Liver (tissue), 9 donors: ENCODE data around the gene VDAC1. TPM values are rescaled to one million over a fixed set of nuclear protein-coding genes. Genes with fewer than 3 reads are reported as not detected.

ENCODE experiments used
- DNase-seq: peaks from one replicate; pipeline ENCODE4 v3.0.0-alpha.2; 2017; ENCODE audit warnings: low spot score
- H3K27ac ChIP-seq, 2 donors: one replicate each; pipeline ENCODE4 v1.7.0; 2013; ENCODE audit warnings: inconsistent platforms in 2 of 2, low read length in 2 of 2, control low read depth in 1 of 2, low read depth in 1 of 2, mild to moderate bottlenecking in 1 of 2
- H3K27me3 ChIP-seq, 4 donors: one replicate each; pipeline versions ENCODE4 v1.6.1 to v1.7.0; 2013; ENCODE audit warnings: low read length in 3 of 4, inconsistent platforms in 1 of 4, mild to moderate bottlenecking in 1 of 4, moderate library complexity in 1 of 4; ENCODE audit not compliant: control insufficient read depth in 4 of 4, insufficient read depth in 4 of 4
- H3K36me3 ChIP-seq, 4 donors: one replicate each; pipeline versions ENCODE4 v1.6.1 to v1.7.0; 2013; ENCODE audit warnings: low read length in 3 of 4, mild to moderate bottlenecking in 3 of 4, low read depth in 1 of 4, moderate library complexity in 1 of 4; ENCODE audit not compliant: control insufficient read depth in 4 of 4, insufficient read depth in 3 of 4
- H3K4me1 ChIP-seq, 4 donors: one replicate each; pipeline versions ENCODE4 v1.6.1 to v1.7.0; 2013; ENCODE audit warnings: low read length in 3 of 4, mild to moderate bottlenecking in 3 of 4, moderate library complexity in 1 of 4; ENCODE audit not compliant: control insufficient read depth in 4 of 4, insufficient read depth in 4 of 4
- H3K4me3 ChIP-seq, 3 donors: one replicate each; pipeline versions ENCODE4 v1.6.1 to v1.7.0; 2013; ENCODE audit warnings: low read length in 3 of 3, control low read depth in 1 of 3, low read depth in 1 of 3, mild to moderate bottlenecking in 1 of 3
- H3K9ac ChIP-seq, 2 donors: one replicate each; pipeline ENCODE4 v1.7.0; 2013; ENCODE audit warnings: low read length in 2 of 2, mild to moderate bottlenecking in 2 of 2, moderate library complexity in 2 of 2, control low read depth in 1 of 2, low read depth in 1 of 2
- H3K9me3 ChIP-seq, 4 donors: one replicate each; pipeline versions ENCODE4 v1.6.1 to v1.7.0; 2013; ENCODE audit warnings: low read length in 3 of 4; ENCODE audit not compliant: control insufficient read depth in 4 of 4
- EGR1 ChIP-seq, 2 donors: IDR thresholded peaks; 2 replicates each; pipeline ENCODE4 v1.6.1; 2016 to 2018; ENCODE audit warnings: antibody characterized with exemption in 2 of 2, low read depth in 2 of 2
- FOXA1 ChIP-seq: IDR thresholded peaks from 2 replicates; pipeline ENCODE4 v1.6.1; 2016; ENCODE audit warnings: antibody characterized with exemption
- FOXA2 ChIP-seq: IDR thresholded peaks from 2 replicates; pipeline ENCODE4 v1.6.1; 2016; ENCODE audit warnings: antibody characterized with exemption
- GABPA ChIP-seq, 2 donors: IDR thresholded peaks in 1 of 2; conservative IDR thresholded peaks in 1 of 2; 2 replicates each; pipeline ENCODE4 v1.6.1; 2016; ENCODE audit warnings: antibody characterized with exemption in 2 of 2, mild to moderate bottlenecking in 1 of 2, moderate library complexity in 1 of 2
- HNF4A ChIP-seq, 2 donors: conservative IDR thresholded peaks; 2 replicates each; pipeline ENCODE4 v1.6.1; 2016; ENCODE audit warnings: antibody characterized with exemption in 2 of 2, mild to moderate bottlenecking in 2 of 2
- HNF4G ChIP-seq: IDR thresholded peaks from 2 replicates; pipeline ENCODE4 v1.6.1; 2016; ENCODE audit warnings: antibody characterized with exemption
- JUND ChIP-seq, 2 donors: IDR thresholded peaks; 2 replicates each; pipeline ENCODE4 v1.6.1; 2016; ENCODE audit warnings: antibody characterized with exemption in 2 of 2
- NR2F2 ChIP-seq: IDR thresholded peaks from 2 replicates; pipeline ENCODE4 v1.6.1; 2016; ENCODE audit warnings: antibody characterized with exemption
- RAD21 ChIP-seq, 2 donors: IDR thresholded peaks; 2 replicates each; pipeline ENCODE4 v1.6.1; 2016; ENCODE audit warnings: antibody characterized with exemption in 2 of 2, mild to moderate bottlenecking in 2 of 2
- RXRA ChIP-seq, 2 donors: IDR thresholded peaks; 2 replicates each; pipeline ENCODE4 v1.6.1; 2017 to 2018; ENCODE audit warnings: antibody characterized with exemption in 2 of 2, mild to moderate bottlenecking in 1 of 2
- SP1 ChIP-seq: IDR thresholded peaks from 2 replicates; pipeline ENCODE4 v1.6.1; 2018; ENCODE audit warnings: antibody characterized with exemption, mild to moderate bottlenecking
- TAF1 ChIP-seq: conservative IDR thresholded peaks from 2 replicates; pipeline ENCODE4 v1.6.1; 2016; ENCODE audit warnings: antibody characterized with exemption, mild to moderate bottlenecking
- YY1 ChIP-seq: IDR thresholded peaks from 2 replicates; pipeline ENCODE4 v1.6.1; 2016; ENCODE audit warnings: antibody characterized with exemption, mild to moderate bottlenecking
- WGBS: extraction: QIAGEN DNeasy Blood & Tissue Kit; methylation state at CpG from one replicate; pipeline ENCODE4 v1.1.7; 2013; 5-methylcytosine and 5-hydroxymethylcytosine counted together
- polyA plus RNA-seq, 2 donors: library from polyadenylated mRNA; stranded (reverse) in 1 of 2; unstranded in 1 of 2; fragments of 200-250 nt in 1 of 2; fragments of >200 nt in 1 of 2; fragmentation: Nextera tagmentation in 1 of 2; extraction: Ambion mirVana in 1 of 2; gene quantifications; one replicate each; pipeline versions ENCODE4 v1.2.1 to v1.2.3, GENCODE V29; 2013 to 2015
- total RNA-seq, 2 donors: library from RNA; depleted of rRNA; stranded (reverse); fragments of >200 nt; gene quantifications; one replicate each; pipeline ENCODE4 v1.2.3, GENCODE V29; 2014
- TF ChIP-seq, protein P1 (sequence below): IDR thresholded peaks from 2 replicates; pipeline ENCODE4 v1.6.1; 2016; ENCODE audit warnings: antibody characterized with exemption
- TF ChIP-seq, protein P2 (sequence below): IDR thresholded peaks from 2 replicates; pipeline ENCODE4 v1.6.1; 2016; ENCODE audit warnings: antibody characterized with exemption
- TF ChIP-seq, protein P3 (sequence below): IDR thresholded peaks from 2 replicates; pipeline ENCODE4 v1.6.1; 2016; ENCODE audit warnings: antibody characterized with exemption
- TF ChIP-seq, protein P4 (sequence below): IDR thresholded peaks from 2 replicates; pipeline ENCODE4 v1.6.1; 2016; ENCODE audit warnings: antibody characterized with exemption, mild to moderate bottlenecking
- TF ChIP-seq, protein P5 (sequence below): fragments of 150-350 bp; IDR thresholded peaks from 2 replicates; pipeline ENCODE4 v1.5.1; 2017; ENCODE audit warnings: improper control_type of control experiment, low read depth, low read length; ENCODE audit not compliant: missing input control
- donor health status: healthy.
- donor health status: healthy.
- donor health status: healthy.
- donor health status: healthy.
- donor health status: healthy.

Gene VDAC1
- total and polyA plus RNA-seq, 4 donors = 85.4 to 139 (median 121) TPM

DNA sequence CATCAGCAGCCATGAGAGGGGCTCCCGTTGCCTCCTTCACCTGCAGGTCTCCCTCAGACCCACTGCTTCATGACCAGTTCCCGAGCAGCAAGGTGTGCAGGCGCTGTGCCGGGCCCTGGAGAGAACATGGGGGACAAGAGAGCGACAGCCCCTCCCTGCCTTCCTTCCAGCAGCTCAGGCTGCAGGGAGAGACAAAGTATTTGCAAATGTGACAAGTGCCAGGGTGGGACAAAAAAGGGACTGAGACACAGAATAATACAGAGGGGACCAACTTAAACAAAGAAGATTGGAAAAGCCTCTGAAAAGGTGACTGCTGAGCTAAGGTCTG, 22.5 kb upstream of the VDAC1 start (continued):
- TF ChIP-seq, protein P1, sequence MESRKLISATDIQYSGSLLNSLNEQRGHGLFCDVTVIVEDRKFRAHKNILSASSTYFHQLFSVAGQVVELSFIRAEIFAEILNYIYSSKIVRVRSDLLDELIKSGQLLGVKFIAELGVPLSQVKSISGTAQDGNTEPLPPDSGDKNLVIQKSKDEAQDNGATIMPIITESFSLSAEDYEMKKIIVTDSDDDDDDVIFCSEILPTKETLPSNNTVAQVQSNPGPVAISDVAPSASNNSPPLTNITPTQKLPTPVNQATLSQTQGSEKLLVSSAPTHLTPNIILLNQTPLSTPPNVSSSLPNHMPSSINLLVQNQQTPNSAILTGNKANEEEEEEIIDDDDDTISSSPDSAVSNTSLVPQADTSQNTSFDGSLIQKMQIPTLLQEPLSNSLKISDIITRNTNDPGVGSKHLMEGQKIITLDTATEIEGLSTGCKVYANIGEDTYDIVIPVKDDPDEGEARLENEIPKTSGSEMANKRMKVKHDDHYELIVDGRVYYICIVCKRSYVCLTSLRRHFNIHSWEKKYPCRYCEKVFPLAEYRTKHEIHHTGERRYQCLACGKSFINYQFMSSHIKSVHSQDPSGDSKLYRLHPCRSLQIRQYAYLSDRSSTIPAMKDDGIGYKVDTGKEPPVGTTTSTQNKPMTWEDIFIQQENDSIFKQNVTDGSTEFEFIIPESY = no peak
- TF ChIP-seq, protein P2, sequence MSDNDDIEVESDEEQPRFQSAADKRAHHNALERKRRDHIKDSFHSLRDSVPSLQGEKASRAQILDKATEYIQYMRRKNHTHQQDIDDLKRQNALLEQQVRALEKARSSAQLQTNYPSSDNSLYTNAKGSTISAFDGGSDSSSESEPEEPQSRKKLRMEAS = no peak
- no peak for TF ChIP-seq RXRA (IDR thresholded peaks at IDR 0.05)
- no peak for TF ChIP-seq FOXA2
- TF ChIP-seq YY1 = no peak
- no peak for TF ChIP-seq JUND (IDR thresholded peaks at IDR 0.05)
- no peak for TF ChIP-seq EGR1 (IDR thresholded peaks at IDR 0.05; ENCODE audit: low read depth in 2 of 2)
- TF ChIP-seq GABPA (IDR thresholded peaks at IDR 0.05 in 1 of 2, conservative IDR thresholded peaks at IDR 0.05 in 1 of 2) = no peak
- TF ChIP-seq, protein P3, sequence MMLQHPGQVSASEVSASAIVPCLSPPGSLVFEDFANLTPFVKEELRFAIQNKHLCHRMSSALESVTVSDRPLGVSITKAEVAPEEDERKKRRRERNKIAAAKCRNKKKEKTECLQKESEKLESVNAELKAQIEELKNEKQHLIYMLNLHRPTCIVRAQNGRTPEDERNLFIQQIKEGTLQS = no peak

DNA sequence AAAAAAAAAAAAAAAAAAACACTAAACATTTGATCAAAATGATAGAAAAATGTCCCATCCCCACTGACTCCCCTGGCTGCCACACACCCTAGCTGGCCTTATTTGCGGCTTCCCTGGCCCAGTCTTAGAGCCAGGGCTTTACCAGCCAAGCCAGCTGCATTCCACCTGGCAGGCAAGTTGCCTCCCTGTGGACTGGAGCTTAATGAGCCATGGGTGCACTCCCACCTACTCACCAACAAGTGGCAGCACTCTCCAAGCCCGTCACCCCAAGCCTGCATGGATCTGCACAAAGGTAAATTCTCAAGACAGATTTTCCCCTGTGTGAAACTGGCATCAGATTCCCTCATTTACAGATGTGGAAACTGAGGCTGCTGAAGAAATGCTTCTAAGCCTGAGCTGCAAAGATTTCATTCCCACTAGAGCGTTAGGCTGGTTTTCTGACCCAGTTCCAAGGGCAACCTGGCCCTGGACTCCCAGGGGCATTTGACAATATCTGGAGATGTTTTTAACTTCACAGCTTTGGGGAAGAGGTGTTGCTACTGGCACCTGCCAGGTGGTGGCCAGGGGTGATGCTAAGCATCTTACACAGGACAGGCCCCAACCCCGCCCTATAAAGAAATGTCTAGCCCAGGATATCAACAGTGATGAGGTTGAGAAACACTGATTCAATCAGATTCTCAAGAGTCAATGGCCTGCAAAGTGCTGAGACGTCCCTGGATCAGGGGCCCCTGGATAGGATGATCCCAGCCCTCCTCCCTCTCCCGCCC, 21.9 kb upstream of the VDAC1 start:
- Histone ChIP-seq H3K27ac (no peak overlapping the region), H3K4me1 (no peaks in the 10 kb centered on the region), H3K36me3 (no peaks in the 10 kb centered on the region), H3K9ac (no peak overlapping the region), H3K4me3 (no peak overlapping the region), H3K27me3 (no peaks in the 10 kb centered on the region), H3K9me3 (no peaks in the 10 kb centered on the region)
- 62% methylated on average over 6 of the region's 6 CpGs for WGBS
- no peak for TF ChIP-seq EGR1 (IDR thresholded peaks at IDR 0.05; ENCODE audit: low read depth in 2 of 2)
- TF ChIP-seq, protein P1 = no peak
- peak; percentile 67 to 83 for TF ChIP-seq RAD21 (IDR thresholded peaks at IDR 0.05)
- peak; percentile 22 for TF ChIP-seq SP1
- TF ChIP-seq, protein P2 = no peak
- TF ChIP-seq, protein P4, sequence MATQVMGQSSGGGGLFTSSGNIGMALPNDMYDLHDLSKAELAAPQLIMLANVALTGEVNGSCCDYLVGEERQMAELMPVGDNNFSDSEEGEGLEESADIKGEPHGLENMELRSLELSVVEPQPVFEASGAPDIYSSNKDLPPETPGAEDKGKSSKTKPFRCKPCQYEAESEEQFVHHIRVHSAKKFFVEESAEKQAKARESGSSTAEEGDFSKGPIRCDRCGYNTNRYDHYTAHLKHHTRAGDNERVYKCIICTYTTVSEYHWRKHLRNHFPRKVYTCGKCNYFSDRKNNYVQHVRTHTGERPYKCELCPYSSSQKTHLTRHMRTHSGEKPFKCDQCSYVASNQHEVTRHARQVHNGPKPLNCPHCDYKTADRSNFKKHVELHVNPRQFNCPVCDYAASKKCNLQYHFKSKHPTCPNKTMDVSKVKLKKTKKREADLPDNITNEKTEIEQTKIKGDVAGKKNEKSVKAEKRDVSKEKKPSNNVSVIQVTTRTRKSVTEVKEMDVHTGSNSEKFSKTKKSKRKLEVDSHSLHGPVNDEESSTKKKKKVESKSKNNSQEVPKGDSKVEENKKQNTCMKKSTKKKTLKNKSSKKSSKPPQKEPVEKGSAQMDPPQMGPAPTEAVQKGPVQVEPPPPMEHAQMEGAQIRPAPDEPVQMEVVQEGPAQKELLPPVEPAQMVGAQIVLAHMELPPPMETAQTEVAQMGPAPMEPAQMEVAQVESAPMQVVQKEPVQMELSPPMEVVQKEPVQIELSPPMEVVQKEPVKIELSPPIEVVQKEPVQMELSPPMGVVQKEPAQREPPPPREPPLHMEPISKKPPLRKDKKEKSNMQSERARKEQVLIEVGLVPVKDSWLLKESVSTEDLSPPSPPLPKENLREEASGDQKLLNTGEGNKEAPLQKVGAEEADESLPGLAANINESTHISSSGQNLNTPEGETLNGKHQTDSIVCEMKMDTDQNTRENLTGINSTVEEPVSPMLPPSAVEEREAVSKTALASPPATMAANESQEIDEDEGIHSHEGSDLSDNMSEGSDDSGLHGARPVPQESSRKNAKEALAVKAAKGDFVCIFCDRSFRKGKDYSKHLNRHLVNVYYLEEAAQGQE = no peak
- TF ChIP-seq JUND (IDR thresholded peaks at IDR 0.05) = no peak
- no peak for TF ChIP-seq HNF4G
- TF ChIP-seq YY1 = no peak
- no peak for TF ChIP-seq RXRA (IDR thresholded peaks at IDR 0.05)
- TF ChIP-seq FOXA1 = no peak
- TF ChIP-seq, protein P3 = no peak
- TF ChIP-seq NR2F2 = no peak
- TF ChIP-seq, protein P5, sequence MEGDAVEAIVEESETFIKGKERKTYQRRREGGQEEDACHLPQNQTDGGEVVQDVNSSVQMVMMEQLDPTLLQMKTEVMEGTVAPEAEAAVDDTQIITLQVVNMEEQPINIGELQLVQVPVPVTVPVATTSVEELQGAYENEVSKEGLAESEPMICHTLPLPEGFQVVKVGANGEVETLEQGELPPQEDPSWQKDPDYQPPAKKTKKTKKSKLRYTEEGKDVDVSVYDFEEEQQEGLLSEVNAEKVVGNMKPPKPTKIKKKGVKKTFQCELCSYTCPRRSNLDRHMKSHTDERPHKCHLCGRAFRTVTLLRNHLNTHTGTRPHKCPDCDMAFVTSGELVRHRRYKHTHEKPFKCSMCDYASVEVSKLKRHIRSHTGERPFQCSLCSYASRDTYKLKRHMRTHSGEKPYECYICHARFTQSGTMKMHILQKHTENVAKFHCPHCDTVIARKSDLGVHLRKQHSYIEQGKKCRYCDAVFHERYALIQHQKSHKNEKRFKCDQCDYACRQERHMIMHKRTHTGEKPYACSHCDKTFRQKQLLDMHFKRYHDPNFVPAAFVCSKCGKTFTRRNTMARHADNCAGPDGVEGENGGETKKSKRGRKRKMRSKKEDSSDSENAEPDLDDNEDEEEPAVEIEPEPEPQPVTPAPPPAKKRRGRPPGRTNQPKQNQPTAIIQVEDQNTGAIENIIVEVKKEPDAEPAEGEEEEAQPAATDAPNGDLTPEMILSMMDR = peak; percentile 66
- TF ChIP-seq TAF1 = no peak
- peak in 1 of 2 donors; percentile 12 for TF ChIP-seq HNF4A (conservative IDR thresholded peaks at IDR 0.05)
- TF ChIP-seq GABPA (IDR thresholded peaks at IDR 0.05 in 1 of 2, conservative IDR thresholded peaks at IDR 0.05 in 1 of 2) = no peak
- TF ChIP-seq FOXA2 = no peak
- no peak for DNase-seq
